HuH-7.5 (cell line): ENCODE results near the gene GTF3C2.
A peak's percentile ranks its signal among the peaks of the same experiment; 100 is the strongest.

Experiments used
- DNase-seq: peaks from one replicate; pipeline ENCODE4 v3.0.0; 2011; ENCODE audit warnings: low spot score

Gene GTF3C2, protein sequence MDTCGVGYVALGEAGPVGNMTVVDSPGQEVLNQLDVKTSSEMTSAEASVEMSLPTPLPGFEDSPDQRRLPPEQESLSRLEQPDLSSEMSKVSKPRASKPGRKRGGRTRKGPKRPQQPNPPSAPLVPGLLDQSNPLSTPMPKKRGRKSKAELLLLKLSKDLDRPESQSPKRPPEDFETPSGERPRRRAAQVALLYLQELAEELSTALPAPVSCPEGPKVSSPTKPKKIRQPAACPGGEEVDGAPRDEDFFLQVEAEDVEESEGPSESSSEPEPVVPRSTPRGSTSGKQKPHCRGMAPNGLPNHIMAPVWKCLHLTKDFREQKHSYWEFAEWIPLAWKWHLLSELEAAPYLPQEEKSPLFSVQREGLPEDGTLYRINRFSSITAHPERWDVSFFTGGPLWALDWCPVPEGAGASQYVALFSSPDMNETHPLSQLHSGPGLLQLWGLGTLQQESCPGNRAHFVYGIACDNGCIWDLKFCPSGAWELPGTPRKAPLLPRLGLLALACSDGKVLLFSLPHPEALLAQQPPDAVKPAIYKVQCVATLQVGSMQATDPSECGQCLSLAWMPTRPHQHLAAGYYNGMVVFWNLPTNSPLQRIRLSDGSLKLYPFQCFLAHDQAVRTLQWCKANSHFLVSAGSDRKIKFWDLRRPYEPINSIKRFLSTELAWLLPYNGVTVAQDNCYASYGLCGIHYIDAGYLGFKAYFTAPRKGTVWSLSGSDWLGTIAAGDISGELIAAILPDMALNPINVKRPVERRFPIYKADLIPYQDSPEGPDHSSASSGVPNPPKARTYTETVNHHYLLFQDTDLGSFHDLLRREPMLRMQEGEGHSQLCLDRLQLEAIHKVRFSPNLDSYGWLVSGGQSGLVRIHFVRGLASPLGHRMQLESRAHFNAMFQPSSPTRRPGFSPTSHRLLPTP

DNA sequence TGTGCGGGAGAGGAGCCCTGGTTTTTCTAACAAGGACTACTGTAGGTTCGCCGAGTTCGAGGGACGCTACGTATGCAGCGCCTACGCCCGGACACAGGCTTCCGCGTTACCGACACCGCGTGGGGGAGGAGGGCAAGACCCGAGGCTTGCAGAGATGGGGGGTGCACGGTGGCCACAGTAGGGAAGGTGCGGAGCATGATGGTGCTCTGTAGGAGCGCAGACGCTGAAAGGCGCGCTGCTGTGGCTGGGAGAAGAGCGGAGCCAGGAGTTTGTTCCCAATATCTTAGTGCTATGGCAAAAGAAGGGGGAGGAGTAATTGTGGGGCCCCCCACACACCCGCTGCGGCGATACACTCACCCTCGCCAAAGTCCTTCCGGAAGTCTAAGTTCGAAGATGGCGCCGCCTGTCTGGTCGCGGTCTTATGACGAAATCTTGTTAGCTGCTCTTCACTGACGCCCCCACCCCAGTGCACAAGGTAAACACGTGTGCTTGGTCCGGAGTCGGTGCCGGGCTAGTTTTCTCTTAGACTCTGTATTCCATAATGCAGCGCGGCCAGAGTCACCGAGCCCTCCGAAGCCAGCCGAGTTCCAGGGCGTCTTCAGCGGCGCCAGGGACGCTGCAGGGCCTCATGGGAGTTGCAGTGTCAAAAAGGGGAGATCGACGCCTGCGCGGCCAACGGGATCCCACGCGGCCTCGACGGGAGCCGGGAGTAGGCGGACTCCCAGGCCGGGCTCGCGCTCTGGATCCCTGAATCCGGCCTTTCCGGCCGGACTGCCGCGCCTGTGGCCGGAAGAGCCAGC is at the start of gene GTF3C2:
Gene GTF3C2, minus strand, starts transcription at position 383 of the 800 bp plus-strand sequence. CDS start 13,210 bp downstream, outside the sequence.
- DNase-seq: peak; percentile 75

DNA sequence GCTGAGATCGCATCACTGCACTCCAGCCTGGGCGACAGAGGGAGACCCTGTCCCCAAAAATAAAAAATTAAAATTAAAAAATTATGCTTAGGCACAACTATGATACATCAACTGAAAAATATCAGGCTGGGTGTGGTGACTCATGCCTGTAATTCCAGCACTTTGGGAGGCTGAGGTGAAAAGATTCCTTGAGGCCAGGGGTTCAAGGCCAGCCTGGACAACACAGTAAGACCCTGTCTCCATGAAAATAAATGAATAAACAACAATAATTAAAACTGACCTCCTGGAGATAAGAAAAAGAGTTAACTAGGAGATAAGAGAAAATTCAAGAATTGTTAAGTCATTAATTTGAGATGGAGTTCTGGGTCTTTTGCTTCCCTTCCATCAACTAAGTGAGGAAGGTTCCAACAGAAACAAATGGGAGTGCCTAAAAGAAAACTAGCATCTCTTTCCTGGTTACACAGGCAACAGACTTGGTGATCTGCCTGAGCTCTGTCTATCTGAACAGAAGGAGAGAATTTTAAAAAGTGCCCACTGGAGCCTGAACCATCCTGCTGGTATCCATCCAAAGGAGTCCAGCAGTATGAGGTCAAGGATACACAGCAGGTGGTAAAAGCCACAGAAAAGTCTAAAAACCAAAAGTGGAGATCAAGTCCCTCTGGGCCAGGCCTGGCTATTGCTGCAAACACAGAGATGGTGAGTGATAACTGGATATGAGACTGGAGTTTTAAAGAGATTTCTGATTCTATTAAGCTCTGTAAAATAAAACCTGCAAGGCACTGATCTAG is 44.0 kb upstream of the GTF3C2 start:
- no peak for DNase-seq

DNA sequence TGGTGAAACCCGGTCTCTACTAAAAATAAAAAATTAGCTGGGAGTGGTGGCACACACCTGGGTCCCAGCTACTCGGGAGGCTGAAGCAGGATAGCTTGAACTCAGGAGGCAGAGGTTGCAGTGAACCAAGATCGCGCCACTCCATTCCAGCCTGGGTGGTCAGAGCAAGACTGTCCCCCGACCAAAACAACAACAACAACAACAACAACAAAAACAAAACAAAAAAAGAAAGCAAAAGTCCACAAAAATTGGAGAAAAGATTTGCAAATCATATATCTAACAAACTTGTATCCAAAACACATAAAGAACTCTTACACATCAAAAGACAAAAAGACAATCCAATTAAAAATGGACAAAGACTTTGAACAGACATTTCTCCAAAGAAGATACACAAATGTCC is 42.4 kb upstream of the GTF3C2 start:
- DNase-seq: no peak

DNA sequence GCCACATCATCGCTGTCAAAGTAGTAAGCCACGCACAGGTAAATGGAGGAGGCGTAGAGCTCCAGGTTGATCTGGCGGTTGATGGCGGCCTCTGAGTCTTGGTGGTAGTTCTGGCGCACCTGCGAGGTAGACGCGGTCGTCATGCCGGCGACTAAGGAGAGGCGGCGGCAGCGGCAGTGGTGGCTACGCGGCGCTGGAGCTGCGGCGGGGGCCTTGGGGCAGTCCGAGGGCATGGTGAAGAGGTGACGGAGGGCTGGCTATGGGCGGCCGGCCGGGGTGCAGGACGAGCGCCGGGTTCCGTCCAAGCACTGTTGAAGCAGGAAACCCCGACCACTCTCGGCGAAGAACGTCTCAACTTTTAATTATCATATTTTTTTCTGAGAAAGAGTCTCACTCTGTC is 36.7 kb upstream of the GTF3C2 start:
- no peak for DNase-seq

DNA sequence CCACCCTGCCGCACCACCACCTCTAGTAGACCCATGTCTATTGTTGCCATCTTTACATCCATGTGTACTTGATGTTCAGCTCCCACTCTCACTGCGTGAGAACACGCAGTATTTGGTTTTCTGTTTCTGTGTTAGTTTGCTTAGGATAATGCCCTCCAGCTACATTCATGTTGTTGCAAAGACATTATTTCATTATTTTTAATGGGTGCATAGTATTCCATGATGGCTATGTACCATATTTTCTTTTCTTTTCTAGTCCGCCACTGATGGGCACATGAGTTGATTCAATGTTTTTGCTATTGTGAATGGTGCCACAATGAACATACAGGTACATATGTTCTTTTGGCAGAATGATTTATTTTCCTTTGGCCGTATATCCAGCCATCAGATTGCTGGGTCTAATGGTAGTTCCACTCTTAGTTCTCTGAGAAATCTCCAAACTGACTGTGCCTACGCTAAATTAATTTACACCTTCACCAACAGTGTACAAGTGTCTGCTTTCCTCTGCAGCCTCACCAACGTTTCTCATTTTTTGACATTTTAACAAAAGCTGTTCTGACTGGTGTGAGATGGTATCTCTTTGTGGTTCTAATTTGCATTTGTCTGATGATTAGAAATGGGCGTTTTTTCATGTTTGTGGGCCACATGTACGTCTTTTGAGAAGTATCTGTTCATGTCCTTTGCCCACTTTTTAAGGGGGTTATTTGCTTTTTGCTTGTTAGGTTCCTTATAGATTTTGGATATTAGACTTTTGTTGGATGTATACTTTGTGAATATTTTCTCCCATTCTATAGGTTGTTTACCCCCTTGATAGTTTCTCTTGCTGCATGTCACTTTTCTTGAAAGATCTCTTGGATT is 34.5 kb upstream of the GTF3C2 start:
- no peak for DNase-seq

DNA sequence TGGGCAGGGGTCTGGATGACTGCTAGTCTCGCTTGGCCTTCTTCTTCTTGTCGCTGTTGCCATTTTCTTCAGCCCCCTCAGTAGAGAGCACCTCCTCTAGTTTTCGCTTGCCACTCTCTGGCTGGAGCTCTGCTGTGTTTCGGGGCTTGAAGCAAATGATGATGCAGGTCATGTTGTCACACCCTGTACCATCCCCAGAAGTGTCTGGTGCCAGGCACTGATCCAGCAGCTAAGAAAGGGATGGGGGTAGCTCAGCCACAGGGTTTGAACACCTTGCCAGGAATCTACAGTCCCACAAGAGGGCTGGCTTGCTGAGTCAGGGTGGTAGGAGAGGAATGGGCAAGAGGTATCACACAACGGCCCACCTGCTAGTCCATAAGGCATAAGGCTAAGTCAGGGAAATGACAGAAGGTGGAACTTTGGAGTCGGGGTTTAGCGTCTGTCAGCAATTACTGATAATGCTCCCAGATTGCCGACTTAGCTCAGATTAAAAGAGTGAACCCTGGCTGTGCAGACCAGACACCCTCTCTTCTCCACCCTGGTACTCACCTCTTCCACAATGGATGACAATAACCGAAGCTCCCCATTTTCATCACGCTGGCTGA is 25.1 kb upstream of the GTF3C2 start:
- DNase-seq: no peak

DNA sequence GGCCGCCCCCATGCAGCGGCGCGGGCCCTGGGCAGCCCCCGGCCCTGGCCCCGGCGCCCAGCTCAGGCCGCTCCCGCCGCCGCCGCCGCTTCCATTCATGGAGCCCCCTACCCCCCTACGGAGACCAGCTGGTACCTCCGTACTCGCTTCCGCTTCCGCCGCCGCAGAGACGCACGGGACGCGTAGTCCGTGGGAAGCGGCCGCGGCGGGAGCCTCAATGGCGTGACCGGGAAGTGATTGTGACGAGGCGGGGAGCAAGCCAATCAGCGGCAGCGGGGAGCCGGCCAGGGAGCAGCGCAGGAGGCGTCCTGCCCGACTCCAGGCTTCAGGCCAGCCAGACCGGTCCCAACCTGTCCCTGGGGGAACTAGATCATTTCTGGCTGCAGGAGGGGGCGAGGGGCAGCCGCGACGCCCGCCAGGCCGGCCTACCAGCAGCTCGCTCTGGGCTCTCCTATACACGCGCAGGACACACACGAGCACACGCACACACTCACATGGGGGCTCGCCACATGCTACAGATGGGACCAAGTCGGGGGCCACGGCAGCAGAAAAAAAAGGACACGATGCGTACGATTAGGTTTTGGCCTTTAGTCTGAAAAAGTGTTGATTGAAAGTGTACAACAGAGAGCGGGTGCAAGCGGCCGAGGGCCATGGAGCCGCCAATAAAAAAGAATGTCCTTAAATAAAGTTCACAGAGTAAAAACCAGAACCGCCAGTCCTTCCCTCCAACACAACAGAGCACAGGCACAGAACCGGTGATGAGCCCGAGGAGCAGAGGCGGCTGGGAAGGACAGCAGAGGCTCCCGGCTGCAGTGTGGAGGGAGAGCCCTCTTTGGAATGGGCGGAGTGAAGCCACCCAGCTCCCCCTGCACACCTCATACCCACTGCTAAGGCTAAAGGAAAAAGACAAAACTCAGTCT is 24.3 kb upstream of the GTF3C2 start, which contains the start of gene ZNF513:
Gene ZNF513, minus strand, starts transcription at position 109 of the 920 bp plus-strand sequence. CDS start 208 bp downstream, outside the sequence.
- no peak for DNase-seq

DNA sequence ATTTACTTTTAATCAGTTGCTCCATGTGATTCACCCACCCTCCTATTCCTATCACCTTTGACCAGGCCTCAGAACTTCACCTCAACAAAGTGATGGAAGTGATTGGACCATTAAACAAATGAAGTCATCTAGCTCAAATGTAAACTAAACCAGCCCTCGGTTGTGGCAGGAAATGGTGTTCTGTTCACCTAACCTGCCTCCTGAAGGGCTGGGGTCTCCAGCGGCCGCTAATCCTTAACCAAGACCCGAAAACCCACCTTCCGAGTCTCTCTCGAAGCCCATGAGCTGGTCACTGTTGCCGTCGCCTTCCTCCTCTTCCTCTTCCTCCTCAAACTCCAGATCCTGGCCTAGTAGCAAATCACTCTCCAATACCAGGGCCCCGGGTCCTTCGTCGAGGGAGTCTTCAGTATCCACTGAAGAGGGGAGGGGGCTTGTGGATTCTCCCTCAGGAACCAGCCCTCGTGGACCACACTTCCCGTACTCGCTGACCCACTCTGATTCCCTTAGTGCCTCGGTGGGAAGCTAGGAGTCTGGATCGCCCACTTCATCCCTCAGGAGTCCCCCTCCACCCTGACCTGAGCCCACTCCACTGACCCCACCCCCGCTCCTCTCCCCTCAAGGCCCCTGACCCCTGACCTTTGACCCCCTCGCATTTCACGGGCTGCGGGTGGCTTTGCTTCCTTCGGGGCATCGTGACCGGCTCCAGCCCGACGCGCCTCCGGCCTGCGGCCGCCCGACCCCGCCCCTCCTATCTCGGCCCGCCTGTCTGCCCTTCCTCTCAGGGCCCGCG is 23.5 kb upstream of the GTF3C2 start:
- no peak for DNase-seq

DNA sequence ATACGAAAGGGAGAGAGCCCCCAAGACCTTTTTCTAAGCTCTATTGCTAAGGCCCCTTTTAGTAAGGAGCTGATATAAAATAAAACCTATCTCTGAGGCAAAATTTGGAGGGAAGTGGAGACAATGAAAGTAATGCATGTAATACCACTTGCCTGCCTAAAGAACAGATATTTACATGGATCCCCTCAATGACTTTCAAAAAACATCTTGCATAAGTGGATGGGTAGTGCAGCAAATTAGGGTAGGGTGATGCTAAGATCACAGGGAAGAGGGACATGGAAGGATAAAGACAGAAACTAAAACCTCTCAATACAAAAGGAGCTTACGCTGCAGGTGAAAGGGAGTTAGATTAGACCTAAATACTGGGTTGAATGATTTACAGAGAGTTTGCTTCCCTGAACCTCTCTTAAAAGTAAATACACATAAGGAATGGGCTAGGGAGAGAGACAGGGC is 22.8 kb upstream of the GTF3C2 start:
- no peak for DNase-seq

DNA sequence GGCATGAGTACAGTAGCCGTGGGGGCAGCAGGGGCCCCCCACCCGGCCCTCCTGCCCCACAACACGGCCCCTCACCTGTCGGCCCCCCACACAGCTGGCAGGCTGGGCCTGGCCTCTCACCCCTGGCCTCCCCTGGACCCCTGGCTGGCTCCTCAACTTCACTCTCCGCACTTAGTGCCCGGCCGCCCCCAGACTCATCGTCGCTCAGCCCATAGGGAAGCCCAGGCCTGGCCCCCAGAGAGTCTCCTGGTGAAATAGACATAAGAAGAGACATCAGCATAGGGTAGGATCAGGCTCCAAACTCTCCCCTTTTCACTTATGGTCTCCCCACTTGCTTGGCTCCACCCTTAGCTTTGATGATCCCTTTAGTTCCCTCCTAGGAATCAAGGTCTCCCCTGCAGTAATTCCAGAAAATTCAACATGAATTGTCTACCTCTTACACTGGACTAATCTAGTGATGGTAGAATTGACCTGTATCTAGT is 22.3 kb upstream of the GTF3C2 start:
- no peak for DNase-seq

DNA sequence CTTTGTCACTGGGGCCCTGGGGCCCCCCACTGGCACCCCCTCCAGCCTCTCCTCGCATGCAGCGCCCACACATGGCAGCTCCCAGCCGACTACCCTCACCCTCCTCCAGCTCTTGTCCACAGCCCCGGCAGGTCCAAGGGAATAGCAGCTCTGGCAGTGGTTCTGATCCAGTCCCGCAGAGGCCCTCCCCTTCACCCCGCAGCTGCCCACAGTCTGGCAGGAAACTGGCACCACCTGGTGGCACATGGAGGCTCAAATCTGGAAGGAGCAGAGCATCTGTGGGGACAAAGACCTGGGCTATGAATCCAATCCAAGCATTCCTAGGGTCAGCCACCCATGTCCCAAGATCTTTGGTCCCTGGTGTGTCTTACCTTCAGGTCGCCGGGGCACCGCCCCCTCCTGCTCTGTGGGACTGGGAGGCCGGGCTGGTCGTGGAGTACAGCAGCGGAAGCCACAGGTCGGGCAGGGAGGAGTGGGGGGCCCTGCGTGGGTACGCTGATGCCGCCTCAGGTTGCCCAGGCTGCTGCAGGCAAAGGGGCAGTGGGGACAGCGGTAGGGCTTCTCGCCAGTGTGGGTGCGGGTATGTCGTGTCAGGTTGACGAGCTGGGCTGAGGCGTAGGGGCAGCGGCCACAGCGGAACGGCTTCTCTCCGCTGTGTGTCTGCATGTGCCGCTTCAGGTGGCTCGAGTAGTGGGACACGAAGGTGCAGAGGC is 21.7 kb upstream of the GTF3C2 start:
- DNase-seq: no peak

DNA sequence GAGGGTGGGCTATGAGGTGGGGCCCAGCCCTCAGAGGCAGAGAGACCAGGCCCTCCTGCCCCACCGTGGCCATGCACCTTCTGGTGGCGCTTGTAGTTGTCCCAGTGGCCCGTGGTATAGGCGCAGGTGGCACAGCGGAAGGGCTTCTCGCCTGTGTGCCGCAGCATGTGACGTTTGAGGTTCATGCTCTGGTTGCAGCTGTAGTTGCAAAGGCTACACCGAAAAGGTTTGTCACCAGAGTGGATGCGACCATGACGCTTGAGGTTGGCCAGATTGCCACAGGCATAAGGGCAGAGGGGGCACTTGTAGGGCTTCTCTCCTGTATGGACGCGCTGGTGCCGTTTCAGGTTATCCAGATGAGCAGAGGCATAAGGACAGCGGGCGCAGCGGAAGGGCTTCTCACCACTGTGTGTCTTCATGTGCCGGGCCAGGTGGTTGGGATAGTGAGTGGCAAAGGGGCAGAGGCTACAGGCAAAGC is 21.1 kb upstream of the GTF3C2 start:
- DNase-seq: no peak

DNA sequence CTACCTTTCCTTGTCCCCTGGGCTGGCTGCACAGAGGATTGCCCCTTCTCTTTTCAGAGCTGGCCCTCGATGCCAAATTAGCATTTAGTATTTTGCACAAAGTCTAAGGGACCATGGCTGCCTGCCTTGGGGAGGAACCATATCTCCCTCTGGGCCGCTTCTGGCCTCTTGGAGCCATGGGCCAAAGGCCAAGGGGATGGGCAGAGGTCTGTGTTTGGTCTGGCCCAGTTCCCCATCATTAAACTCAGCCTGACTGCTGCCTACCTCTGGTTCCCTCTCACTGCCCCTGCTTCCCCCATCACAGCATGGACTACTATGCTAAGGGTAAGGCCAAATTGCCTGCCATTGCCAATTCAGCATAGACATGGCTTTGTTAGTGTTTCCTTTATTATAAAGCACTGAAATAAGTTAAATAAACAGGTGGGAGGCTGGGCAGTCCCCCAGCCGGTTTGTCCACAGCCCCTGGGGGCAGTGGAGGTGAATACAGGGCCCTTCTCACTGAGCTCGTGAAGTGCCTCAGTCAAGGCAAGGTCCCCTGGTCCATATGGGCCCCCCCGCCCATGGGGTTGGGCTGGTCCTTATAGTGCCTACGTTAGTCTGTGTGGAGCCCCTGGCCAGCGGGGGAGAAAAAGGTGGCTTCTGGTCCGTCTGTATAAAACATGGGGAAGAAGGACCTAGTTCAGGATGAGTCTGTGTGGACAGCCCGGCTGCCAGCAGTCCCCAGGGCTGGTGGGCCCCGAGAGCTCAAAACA is 20.5 kb upstream of the GTF3C2 start:
- no peak for DNase-seq

DNA sequence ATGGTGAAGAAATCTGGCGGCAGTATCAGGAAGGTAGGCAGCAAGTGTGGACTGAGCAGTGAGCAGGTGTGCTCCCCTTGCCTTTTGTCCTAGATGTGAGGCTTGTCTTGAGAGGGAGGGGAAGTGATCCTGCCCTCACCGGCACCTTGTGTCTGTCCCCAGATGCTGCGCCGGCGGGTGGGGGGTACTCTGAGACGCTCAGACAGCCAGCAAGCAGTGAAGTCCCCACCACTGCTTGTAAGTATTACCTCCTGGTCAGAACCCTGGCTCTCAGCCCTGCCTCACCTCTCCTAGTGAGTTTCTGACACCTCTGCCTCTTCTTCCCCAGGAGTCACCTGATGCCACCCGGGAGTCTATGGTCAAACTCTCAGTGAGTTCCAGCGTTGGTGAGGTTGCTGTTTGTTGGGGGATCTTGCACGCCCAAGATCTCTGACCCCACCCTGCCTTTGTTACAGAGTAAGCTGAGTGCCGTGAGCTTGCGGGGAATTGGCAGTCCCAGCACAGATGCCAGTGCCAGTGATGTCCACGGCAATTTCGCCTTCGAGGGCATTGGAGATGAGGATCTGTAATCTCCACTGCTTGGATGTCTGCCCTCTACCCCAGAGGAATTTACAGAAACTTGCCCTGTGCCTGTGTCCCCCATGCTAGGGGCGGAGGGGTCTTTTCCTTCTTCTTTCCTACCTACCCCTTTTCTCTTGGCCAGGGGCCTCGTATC is 19.7 kb upstream of the GTF3C2 start:
- no peak for DNase-seq

DNA sequence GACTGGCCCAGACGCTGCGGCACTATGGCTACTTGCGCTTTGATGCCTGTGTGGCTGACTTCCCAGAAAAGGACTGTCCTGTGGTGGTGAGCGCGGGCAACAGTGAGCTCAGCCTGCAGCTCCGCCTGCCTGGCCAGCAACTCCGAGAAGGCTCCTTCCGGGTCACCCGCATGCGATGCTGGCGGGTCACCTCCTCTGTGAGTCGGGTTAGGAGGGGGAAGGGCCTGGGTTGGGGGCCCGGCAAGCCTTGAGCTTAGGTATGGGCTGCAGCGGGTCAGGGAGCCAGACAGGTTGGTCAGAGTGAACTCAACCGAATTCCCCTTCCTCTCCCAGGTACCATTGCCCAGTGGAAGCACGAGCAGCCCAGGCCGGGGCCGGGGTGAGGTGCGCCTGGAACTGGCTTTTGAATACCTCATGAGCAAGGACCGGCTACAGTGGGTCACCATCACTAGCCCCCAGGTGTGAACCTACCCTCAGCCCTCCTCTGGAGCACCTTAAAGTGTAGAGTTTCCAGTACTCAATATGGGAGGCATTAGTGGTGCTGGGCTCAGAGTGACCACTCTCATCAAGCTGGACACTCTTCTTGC is 19.0 kb upstream of the GTF3C2 start:
- no peak for DNase-seq
